ENCODE data around the gene NFKBIL1.
A peak's percentile ranks its signal among the peaks of the same experiment; 100 is the strongest.
"Not testable (repeated sequence)": the region's sequence is repeated elsewhere in the genome, so short reads cannot be mapped to it uniquely, and the experiment has no call there.

NFKBIL1 gene

GRCh38 chr6:31582230-31582643, 34.8 kb downstream of the NFKBIL1 start, which contains the start of gene LTB:
Gene LTB (minus strand): TSS chr6:31582424. CDS start chr6:31582417, 7 bp downstream.
- DNase-seq: no peak

DNA sequence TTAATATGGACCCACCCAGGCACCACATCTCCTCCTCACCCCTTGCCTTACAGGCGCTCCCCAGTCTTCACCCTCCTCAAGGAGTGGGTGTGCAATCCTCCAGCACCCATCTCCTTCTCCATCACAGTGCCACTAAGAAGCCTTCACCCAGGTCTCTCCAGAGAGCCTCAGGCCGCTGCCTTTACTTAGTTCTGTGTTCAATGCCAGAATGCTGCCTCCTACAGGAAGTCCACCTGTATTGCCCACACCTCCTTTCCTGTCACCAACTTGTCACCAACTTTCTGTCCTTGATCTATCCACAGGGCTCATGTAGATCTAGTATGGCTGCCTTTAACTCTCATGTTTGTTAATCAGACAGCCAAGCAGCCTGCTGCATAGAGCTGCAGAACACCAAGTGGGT, 38.1 kb downstream of the NFKBIL1 start:
- DNase-seq: peak; percentile 50

- DNase-seq: peak; percentile 76
Observed at GRCh38 chr6:31586008-31586407, 38.6 kb downstream of the NFKBIL1 start, which contains the start of gene LST1. Gene LST1 (plus strand): TSS chr6:31586277. CDS start chr6:31587300, 1,023 bp downstream.

DNA sequence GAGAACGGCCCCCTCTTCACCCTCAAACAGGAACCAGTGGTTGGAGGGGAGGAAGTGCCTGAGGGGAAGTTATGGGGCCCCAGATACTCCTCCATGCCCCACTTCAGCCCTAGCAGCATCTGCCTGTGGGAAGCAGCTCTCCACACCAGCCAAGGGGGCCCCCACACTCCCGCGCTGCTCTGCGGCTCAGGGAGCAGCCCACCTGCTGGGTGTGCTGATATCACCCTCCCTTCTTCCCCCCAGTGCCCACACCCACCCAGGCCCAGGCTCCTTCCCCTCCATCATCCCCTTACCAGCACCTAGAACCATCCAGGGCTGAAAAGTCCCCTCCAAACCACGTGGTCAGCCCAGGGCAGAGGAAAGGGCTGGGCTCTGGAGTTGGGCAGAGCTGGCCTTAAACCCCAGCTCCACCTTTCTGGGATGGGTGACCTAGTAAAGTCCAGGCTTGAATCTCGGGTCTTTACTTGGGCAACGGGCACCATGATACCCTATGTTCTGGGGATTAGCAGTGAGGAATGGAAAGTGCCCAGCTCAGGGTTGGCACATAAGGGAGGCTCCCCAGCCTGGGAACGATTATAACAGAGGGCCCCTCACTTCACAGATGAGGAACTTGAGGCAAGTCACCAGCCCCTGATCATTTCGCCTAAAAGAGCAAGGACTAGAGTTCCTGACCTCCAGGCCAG, 39.3 kb downstream of the NFKBIL1 start:
- peak; percentile 99 for DNase-seq

DNA sequence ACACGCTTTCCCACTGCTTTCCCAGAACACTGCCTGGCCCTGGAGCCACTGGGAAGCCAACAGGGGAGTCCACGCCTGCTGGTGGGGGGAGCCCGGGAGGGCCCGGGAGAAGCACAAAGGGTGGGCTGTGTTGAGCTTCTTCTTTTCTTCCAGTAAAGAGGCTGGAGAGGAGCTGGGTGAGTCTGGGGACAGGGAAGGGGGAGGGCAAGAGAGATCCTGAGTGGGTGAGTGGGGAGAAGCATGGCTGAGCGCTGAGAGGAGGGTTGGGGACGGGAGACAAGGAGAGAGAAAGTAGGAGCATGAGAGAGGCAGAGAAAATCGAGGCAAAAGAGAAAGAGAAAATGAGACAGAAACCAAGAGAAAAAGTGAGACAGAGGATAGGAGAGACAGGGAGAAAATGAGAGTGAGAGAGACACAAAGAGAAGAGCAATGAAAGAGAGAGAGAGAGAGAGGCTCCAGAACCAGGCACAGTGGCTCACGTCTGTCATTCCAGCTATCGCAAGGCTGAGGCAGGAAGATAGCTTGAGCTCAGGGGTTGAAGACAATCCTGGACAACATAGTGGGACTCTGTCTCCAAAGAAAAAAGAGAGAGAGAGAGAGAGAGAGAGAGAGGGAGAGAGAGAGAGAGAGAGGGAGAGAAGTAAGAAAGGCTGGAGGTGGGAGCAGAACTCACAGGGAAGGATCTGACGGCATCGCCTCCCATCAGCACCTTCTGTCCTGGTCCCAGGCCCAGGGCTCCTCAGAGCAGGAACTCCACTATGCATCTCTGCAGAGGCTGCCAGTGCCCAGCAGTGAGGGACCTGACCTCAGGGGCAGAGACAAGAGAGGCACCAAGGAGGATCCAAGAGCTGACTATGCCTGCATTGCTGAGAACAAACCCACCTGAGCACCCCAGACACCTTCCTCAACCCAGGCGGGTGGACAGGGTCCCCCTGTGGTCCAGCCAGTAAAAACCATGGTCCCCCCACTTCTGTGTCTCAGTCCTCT, 40.7 kb downstream of the NFKBIL1 start:
- no peak for DNase-seq

DNA sequence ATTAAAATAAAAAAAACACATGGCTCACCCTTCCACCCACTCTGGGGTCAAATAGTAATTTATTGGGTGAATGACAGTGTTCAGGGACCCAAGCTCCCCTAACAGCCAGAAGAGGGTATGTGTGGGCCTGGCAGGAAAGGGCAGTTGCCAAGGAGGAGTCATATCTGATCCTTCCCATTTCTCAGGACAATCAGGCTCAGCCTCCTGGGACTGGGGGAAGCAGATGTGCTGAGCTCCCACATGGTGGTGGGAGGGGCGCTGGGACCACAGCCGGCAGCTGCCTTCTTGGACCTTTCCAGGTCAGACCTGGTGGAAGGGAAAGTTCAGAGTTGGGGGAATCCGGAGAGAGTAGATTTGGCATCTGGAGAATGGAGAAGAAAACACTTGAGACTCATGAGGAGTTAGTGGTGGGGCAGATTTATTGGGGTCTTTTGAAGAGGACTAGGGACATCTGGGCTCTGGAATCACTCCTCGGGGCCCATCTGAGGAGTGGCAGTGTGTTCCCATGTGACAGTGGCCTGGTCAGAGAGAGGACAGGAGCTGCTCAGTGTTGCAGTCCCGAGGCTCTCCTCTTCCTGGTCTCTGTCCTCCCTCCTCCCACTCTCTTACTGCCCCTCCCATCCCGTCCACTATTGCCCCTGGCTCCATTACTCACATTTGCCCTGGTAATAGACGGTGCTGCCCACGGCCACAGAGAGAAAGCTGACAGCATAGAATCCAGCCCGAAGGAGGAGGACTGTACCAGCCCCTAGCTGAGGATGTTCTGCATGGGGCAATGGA, 41.7 kb downstream of the NFKBIL1 start:
- DNase-seq: no peak

DNA sequence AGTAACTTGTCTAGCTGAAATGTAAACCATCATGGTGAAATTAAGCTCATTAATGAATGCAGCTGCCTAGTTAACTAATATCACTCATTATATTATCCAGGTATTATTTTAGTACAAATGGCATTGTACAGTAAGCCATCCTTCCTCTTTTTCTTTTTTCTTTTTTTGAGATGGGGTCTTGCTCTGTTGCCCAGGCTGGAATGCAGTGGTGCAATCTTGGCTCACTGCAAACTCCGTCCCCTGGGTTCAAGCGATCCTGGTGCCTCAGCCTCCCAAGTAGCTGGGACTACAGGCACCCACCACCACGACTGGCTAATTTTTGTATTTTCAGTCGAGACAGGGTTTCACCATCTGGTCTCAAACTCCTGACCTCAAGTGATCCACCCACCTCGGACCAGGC, 43.3 kb downstream of the NFKBIL1 start:
- not testable (repeated sequence) for DNase-seq

- no peak for DNase-seq
Observed at GRCh38 chr6:31592396-31592771, 45.0 kb downstream of the NFKBIL1 start.

- DNase-seq: peak; percentile 69
Observed at GRCh38 chr6:31597006-31597405, 49.6 kb downstream of the NFKBIL1 start.

DNA sequence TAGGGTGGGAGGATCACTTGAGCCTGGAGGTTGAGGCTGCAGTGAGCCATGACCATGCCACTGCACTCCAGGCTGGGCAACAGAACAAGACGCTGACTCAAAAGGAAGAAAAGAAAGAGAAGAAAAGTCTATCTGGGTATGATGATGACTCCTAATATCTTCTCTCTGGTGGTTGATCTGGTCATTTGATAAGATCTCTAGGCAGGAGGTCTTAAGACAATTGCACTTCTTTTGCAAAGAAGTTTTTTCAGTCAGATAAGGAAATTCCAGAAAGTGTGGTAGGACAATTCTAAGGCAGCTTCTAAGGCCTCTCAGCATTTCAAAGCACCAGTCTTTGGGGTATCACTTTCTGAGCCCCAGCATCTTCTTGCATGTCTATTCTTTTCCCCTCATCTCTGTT, 59.9 kb downstream of the NFKBIL1 start:
- no peak for DNase-seq

All from GDM1 (cell line).